DOHH2 (cell line): ENCODE data around the gene EXD1.

Experiments
- H3F3A ChIP-seq: fragments of 200-600 bp; sonication (generic), shearing (Covaris generic); 2 replicates; pipeline ENCODE4 v1.6.0; 2016; ENCODE audit warnings: antibody characterized with exemption, mild to moderate bottlenecking; ENCODE audit not compliant: control insufficient read depth, insufficient read depth
- H3K27ac ChIP-seq: fragments of 200-600 bp; sonication (generic); 2 replicates; pipeline ENCODE4 v1.5.1; 2014; ENCODE audit warnings: low read depth, mild to moderate bottlenecking, low read length, moderate library complexity
- H3K27me3 ChIP-seq: fragments of 200-600 bp; sonication (generic); 2 replicates; pipeline ENCODE4 v1.6.1; 2014; ENCODE audit warnings: mild to moderate bottlenecking, low read length, mixed read lengths; ENCODE audit not compliant: control insufficient read depth
- H3K36me3 ChIP-seq: fragments of 200-600 bp; sonication (generic); 2 replicates; pipeline ENCODE4 v1.6.1; 2014; ENCODE audit warnings: mild to moderate bottlenecking, low read length, moderate library complexity, mixed read lengths; ENCODE audit not compliant: control insufficient read depth
- H3K4me1 ChIP-seq: fragments of 200-600 bp; sonication (generic); 2 replicates; pipeline ENCODE4 v1.6.1; 2014; ENCODE audit warnings: mild to moderate bottlenecking, low read length, mixed read lengths; ENCODE audit not compliant: control insufficient read depth
- H3K4me2 ChIP-seq: fragments of 200-600 bp; sonication (generic); 2 replicates; pipeline ENCODE4 v1.6.0; 2014; ENCODE audit warnings: mild to moderate bottlenecking, low read length, moderate library complexity
- H3K4me3 ChIP-seq: fragments of 200-600 bp; sonication (generic); 2 replicates; pipeline ENCODE4 v1.5.1; 2014; ENCODE audit warnings: mild to moderate bottlenecking, low read length, mixed read lengths
- H3K79me2 ChIP-seq: fragments of 200-600 bp; sonication (generic); 2 replicates; pipeline ENCODE4 v1.6.1; 2014; ENCODE audit warnings: mild to moderate bottlenecking, low read length, mixed read lengths; ENCODE audit not compliant: control insufficient read depth
- H3K9me2 ChIP-seq: fragments of 200-600 bp; sonication (generic); replicated peaks from 2 replicates; pipeline ENCODE4 v1.6.1; 2014; ENCODE audit warnings: mild to moderate bottlenecking, low read length, mixed read lengths; ENCODE audit not compliant: control insufficient read depth
- H3K9me3 ChIP-seq: fragments of 200-600 bp; sonication (generic); 2 replicates; pipeline ENCODE4 v1.6.1; 2014; ENCODE audit warnings: antibody characterized with exemption, low read length, mixed read lengths; ENCODE audit not compliant: control insufficient read depth, insufficient read depth
- H4K20me1 ChIP-seq: fragments of 200-600 bp; sonication (generic); 2 replicates; pipeline ENCODE4 v1.6.0; 2014; ENCODE audit warnings: low read depth, mild to moderate bottlenecking, antibody characterized with exemption, low read length, moderate library complexity; ENCODE audit not compliant: control insufficient read depth, insufficient read depth
- EZH2phosphoT487 ChIP-seq: fragments of 200-600 bp; sonication (generic); IDR thresholded peaks from 2 replicates; pipeline ENCODE4 v1.6.1; 2017; ENCODE audit warnings: borderline replicate concordance, mild to moderate bottlenecking, antibody characterized with exemption, low read length, moderate library complexity, mixed read lengths
- TF ChIP-seq, protein P1 (sequence below): fragments of 200-600 bp; sonication (generic); IDR thresholded peaks from one replicate; pipeline ENCODE4 v1.5.1; 2014; ENCODE audit warnings: antibody characterized with exemption, mild to moderate bottlenecking, low read depth, low read length; ENCODE audit not compliant: poor library complexity, severe bottlenecking

Gene EXD1

GRCh38 chr15:41276831-41277230 lies 46.3 kb upstream of the EXD1 start:
- H3K9me2 ChIP-seq, result no peaks in the 10 kb centered on the region
- H3K4me1 ChIP-seq, result no peaks in the 10 kb centered on the region; the same call in 1 of the 2 replicates
- H3K9me3 ChIP-seq, result no peaks in the 10 kb centered on the region
- no peaks in the 10 kb centered on the region for H3K27me3 ChIP-seq
- TF ChIP-seq, protein P1, sequence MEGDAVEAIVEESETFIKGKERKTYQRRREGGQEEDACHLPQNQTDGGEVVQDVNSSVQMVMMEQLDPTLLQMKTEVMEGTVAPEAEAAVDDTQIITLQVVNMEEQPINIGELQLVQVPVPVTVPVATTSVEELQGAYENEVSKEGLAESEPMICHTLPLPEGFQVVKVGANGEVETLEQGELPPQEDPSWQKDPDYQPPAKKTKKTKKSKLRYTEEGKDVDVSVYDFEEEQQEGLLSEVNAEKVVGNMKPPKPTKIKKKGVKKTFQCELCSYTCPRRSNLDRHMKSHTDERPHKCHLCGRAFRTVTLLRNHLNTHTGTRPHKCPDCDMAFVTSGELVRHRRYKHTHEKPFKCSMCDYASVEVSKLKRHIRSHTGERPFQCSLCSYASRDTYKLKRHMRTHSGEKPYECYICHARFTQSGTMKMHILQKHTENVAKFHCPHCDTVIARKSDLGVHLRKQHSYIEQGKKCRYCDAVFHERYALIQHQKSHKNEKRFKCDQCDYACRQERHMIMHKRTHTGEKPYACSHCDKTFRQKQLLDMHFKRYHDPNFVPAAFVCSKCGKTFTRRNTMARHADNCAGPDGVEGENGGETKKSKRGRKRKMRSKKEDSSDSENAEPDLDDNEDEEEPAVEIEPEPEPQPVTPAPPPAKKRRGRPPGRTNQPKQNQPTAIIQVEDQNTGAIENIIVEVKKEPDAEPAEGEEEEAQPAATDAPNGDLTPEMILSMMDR, result no peak
- no peak for TF ChIP-seq EZH2phosphoT487
- peaks cover 3% of the 10 kb centered on the region for H3F3A ChIP-seq
- H3K4me2 ChIP-seq, result no peak overlapping the region
- no peak overlapping the region for H3K27ac ChIP-seq
- H4K20me1 ChIP-seq, result no peaks in the 10 kb centered on the region
- peaks cover 9% of the 10 kb centered on the region for H3K36me3 ChIP-seq
- H3K4me3 ChIP-seq, result no peak overlapping the region
- no peaks in the 10 kb centered on the region for H3K79me2 ChIP-seq

GRCh38 chr15:41269887-41270286 lies 39.3 kb upstream of the EXD1 start:
- Histone ChIP-seq H3K4me3 (no peak overlapping the region), H3K27me3 (no peaks in the 10 kb centered on the region), H3K4me2 (no peak overlapping the region), H3F3A (no peaks in the 10 kb centered on the region), H3K9me3 (no peaks in the 10 kb centered on the region), H3K27ac (no peak overlapping the region), H3K79me2 (no peaks in the 10 kb centered on the region), H3K9me2 (no peaks in the 10 kb centered on the region), H3K4me1 (no peaks in the 10 kb centered on the region), H4K20me1 (no peaks in the 10 kb centered on the region), H3K36me3 (peaks cover 11% of the 10 kb centered on the region)
- TF ChIP-seq EZH2phosphoT487, result no peak
- TF ChIP-seq, protein P1, result no peak

DNA sequence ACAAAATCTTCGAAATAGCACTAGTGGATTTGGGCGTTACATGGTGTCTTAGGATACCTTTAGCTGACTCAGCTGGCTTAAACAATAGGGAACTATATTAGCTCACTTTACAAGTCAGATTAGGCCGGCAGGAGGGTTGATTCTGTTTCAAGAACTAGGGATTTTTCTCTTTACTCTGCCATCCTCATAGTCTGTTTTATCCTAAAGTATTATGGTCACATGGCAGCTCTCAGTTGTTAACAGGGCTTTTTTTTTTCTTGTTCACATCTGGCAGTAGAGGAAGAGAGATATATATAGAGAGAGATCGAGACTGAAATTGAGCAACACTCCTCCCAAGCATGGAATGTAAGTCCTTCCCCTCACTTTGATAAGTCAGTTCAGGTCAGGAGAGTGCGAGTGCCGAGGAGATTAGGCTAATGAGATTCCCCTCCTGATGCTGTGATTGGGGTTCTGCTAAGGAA lies 33.4 kb upstream of the EXD1 start:
- Histone ChIP-seq H3F3A (peaks cover 5% of the 10 kb centered on the region), H3K9me2 (no peaks in the 10 kb centered on the region), H3K27ac (no peak overlapping the region), H3K36me3 (peaks cover 22% of the 10 kb centered on the region), H3K79me2 (no peaks in the 10 kb centered on the region), H3K27me3 (no peaks in the 10 kb centered on the region), H3K4me1 (peaks cover 12% of the 10 kb centered on the region), H3K4me3 (no peak overlapping the region), H3K4me2 (no peak overlapping the region), H4K20me1 (no peaks in the 10 kb centered on the region), H3K9me3 (no peaks in the 10 kb centered on the region)
- no peak for TF ChIP-seq EZH2phosphoT487
- TF ChIP-seq, protein P1, result no peak
